CD14-positive monocyte (primary cell): Measurements from ENCODE around the gene RNF41. TPM values are rescaled to one million over a fixed set of nuclear protein-coding genes. Genes with fewer than 3 reads are reported as not detected.
"Not testable (repeated sequence)": the region's sequence is repeated elsewhere in the genome, so short reads cannot be mapped to it uniquely, and the experiment has no call there.

ENCODE experiments used
- DNase-seq, 3 donors: peaks; one replicate each; pipeline ENCODE4 v3.0.0-alpha.2; 2011 to 2022
- H2AFZ ChIP-seq: 2 replicates; pipeline ENCODE4 v1.6.0; 2012; ENCODE audit warnings: mild to moderate bottlenecking, low read depth, low read length, inconsistent platforms; ENCODE audit not compliant: insufficient read depth, poor library complexity, severe bottlenecking
- H3K27ac ChIP-seq, 2 donors: 1 replicate in 1 of 2; 2 replicates in 1 of 2; pipeline ENCODE4 v1.5.1; 2012 to 2013; ENCODE audit warnings: low read length in 2 of 2, control low read depth in 1 of 2, inconsistent platforms in 1 of 2, low read depth in 1 of 2, mild to moderate bottlenecking in 1 of 2
- H3K27me3 ChIP-seq, 2 donors: one replicate each; pipeline versions ENCODE4 v1.6.0 to v1.6.1; 2011 to 2013; ENCODE audit warnings: low read length in 2 of 2; ENCODE audit not compliant: control insufficient read depth in 2 of 2, insufficient read depth in 2 of 2
- H3K36me3 ChIP-seq, 2 donors: replicated peaks in 1 of 2; 1 replicate in 1 of 2; 2 replicates in 1 of 2; pipeline versions ENCODE4 v1.5.1 to v1.6.1; 2012 to 2013; ENCODE audit warnings: low read length in 2 of 2, control low read depth in 1 of 2, inconsistent platforms in 1 of 2, mild to moderate bottlenecking in 1 of 2; ENCODE audit not compliant: insufficient read depth in 2 of 2, control insufficient read depth in 1 of 2
- H3K4me1 ChIP-seq, 2 donors: 1 replicate in 1 of 2; 2 replicates in 1 of 2; pipeline versions ENCODE4 v1.5.1 to v1.6.1; 2012 to 2013; ENCODE audit warnings: low read length in 2 of 2, control low read depth in 1 of 2, inconsistent platforms in 1 of 2, mild to moderate bottlenecking in 1 of 2, moderate library complexity in 1 of 2; ENCODE audit not compliant: insufficient read depth in 2 of 2, control insufficient read depth in 1 of 2
- H3K4me2 ChIP-seq: replicated peaks from 2 replicates; pipeline ENCODE3; 2012; ENCODE audit warnings: low read length, moderate library complexity, mild to moderate bottlenecking; ENCODE audit not compliant: poor library complexity, severe bottlenecking; ENCODE audit errors: extremely low read depth
- H3K4me3 ChIP-seq, 3 experiments: fragments of 200-600 bp in 1 of 3; sonication (generic) in 1 of 3; replicated peaks in 1 of 3; 1 replicate in 2 of 3; 2 replicates in 1 of 3; pipeline ENCODE4 v1.5.1; 2011 to 2013; ENCODE audit warnings: low read length in 3 of 3, mild to moderate bottlenecking in 3 of 3, control low read depth in 2 of 3, low read depth in 2 of 3, inconsistent platforms in 1 of 3, moderate library complexity in 1 of 3
- H3K79me2 ChIP-seq: 2 replicates; pipeline ENCODE4 v1.6.0; 2012; ENCODE audit warnings: mild to moderate bottlenecking, control low read depth, inconsistent platforms, low read length, moderate library complexity; ENCODE audit not compliant: insufficient read depth
- H3K9ac ChIP-seq: 2 replicates; pipeline ENCODE4 v1.6.0; 2017; ENCODE audit warnings: low read length, mild to moderate bottlenecking; ENCODE audit not compliant: insufficient read depth, poor library complexity, severe bottlenecking
- H3K9me3 ChIP-seq, 2 donors: replicated peaks in 1 of 2; 1 replicate in 1 of 2; 2 replicates in 1 of 2; pipeline versions ENCODE4 v1.5.1 to v1.6.1; 2012 to 2013; ENCODE audit warnings: low read length in 2 of 2, control low read depth in 1 of 2; ENCODE audit not compliant: control insufficient read depth in 1 of 2, insufficient read depth in 1 of 2
- H4K20me1 ChIP-seq: 2 replicates; pipeline ENCODE4 v1.6.0; 2012; ENCODE audit warnings: mild to moderate bottlenecking, low read length, control low read depth, moderate library complexity; ENCODE audit not compliant: insufficient read depth
- H3K27ac Mint-ChIP-seq, 7 donors: one replicate each; pipeline ENCODE4 v1.8.0; 2020; ENCODE audit warnings: mild to moderate bottlenecking in 7 of 7, mixed read lengths in 7 of 7, moderate library complexity in 6 of 7, inconsistent platforms in 2 of 7
- H3K27me3 Mint-ChIP-seq, 3 donors: one replicate each; pipeline ENCODE4 v1.8.0; 2021 to 2022; ENCODE audit warnings: low read depth in 3 of 3, mild to moderate bottlenecking in 3 of 3, mixed read lengths in 3 of 3, moderate library complexity in 3 of 3, inconsistent platforms in 1 of 3
- H3K36me3 Mint-ChIP-seq, 2 donors: one replicate each; pipeline ENCODE4 v1.8.0; 2020; ENCODE audit warnings: mixed read lengths in 2 of 2, inconsistent platforms in 1 of 2, mild to moderate bottlenecking in 1 of 2
- H3K4me1 Mint-ChIP-seq: one replicate; pipeline ENCODE4 v1.8.0; 2020; ENCODE audit warnings: mild to moderate bottlenecking, mixed read lengths
- H3K4me3 Mint-ChIP-seq, 2 donors: one replicate each; pipeline ENCODE4 v1.8.0; 2020; ENCODE audit warnings: mild to moderate bottlenecking in 2 of 2, mixed read lengths in 2 of 2, moderate library complexity in 1 of 2
- H3K9me3 Mint-ChIP-seq, 7 donors: one replicate each; pipeline ENCODE4 v1.8.0; 2020 to 2022; ENCODE audit warnings: mixed read lengths in 7 of 7, mild to moderate bottlenecking in 6 of 7, moderate library complexity in 6 of 7, inconsistent platforms in 2 of 7
- WGBS: methylation state at CpG from one replicate; pipeline ENCODE4 v1.1.5; 2013; ENCODE audit warnings: missing lambda C conversion rate; ENCODE audit not compliant: insufficient coverage; 5-methylcytosine and 5-hydroxymethylcytosine counted together
- intact Hi-C, 2 donors: fragments of 100-400 bp; cut with micrococcal nuclease; formaldehyde crosslinking; loops; one replicate each; pipeline versions ENCODE4 v1.15.0 to v1.15.1; 2023
- polyA plus RNA-seq, 3 donors: library from polyadenylated mRNA; depleted of rRNA in 1 of 3; unstranded in 2 of 3; stranded (reverse) in 1 of 3; fragments of 300-500 nt in 2 of 3; fragments of >200 nt in 1 of 3; fragmentation: Illumina TruSeq in 2 of 3; gene quantifications; 1 replicate in 2 of 3; 2 replicates in 1 of 3; pipeline ENCODE4 v1.2.3, GENCODE V29; 2012 to 2021
- TF ChIP-seq, protein P1 (sequence below): fragments of 200-600 bp; IDR thresholded peaks from one replicate; pipeline ENCODE4 v1.8.0; 2022; ENCODE audit warnings: antibody characterized with exemption, mild to moderate bottlenecking

RNF41 gene
- polyA plus RNA-seq, 3 donors = 35.8 to 82.0 (median 45.7) TPM

DNA sequence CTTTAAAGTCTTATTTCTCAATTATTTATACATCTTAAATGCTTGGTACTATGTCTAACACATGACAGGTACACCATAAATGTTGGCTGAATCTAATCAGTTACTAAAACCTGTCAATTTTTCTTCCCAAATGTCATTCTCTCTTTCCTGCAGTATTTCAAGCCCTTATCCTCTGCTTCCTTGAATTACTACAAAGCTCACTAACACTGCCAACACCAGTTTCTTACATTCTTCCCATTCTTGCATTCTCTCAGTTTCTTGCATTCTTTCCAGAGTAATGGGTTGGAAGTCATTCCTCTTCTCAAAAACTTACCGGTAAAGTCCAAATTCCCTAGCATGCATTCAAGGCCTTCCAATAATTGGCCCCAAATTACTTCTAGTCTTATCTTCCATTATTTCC, 22.9 kb downstream of the RNF41 start:
- H3K79me2 ChIP-seq = no peaks in the 10 kb centered on the region
- H3K4me2 ChIP-seq = no peak overlapping the region
- intact Hi-C loops = loop anchor here (10.0 kb wide), 2 partner anchors 56 to 266 kb away; partner anchors contain the start of genes SPRYD4 (in 2 of the 2) and ANKRD52 (in 1 of the 2)
- no peak overlapping the region for H3K9ac ChIP-seq
- H3K9me3 ChIP-seq = no peaks in the 10 kb centered on the region
- H2AFZ ChIP-seq = no peak overlapping the region
- Mint-ChIP-seq H3K4me1 (no peaks in the 10 kb centered on the region), H3K9me3 (no peaks in the 10 kb centered on the region), H3K4me3 (no peak overlapping the region), H3K27me3 (peaks cover 0 to 2% (median 0%) of the 10 kb centered on the region in 3 donors), H3K36me3 (no peaks in the 10 kb centered on the region), H3K27ac (no peak overlapping the region)
- no peak overlapping the region for H3K27ac ChIP-seq
- H3K27me3 ChIP-seq = no peaks in the 10 kb centered on the region
- H3K4me1 ChIP-seq = no peaks in the 10 kb centered on the region
- no peak overlapping the region for H3K4me3 ChIP-seq
- DNase-seq = no peak
- peaks cover 0 to under 1% of the 10 kb centered on the region in 2 donors for H3K36me3 ChIP-seq
- no peaks in the 10 kb centered on the region for H4K20me1 ChIP-seq
- WGBS = 100% methylated on average over 1 of the region's 1 CpG
- TF ChIP-seq, protein P1, sequence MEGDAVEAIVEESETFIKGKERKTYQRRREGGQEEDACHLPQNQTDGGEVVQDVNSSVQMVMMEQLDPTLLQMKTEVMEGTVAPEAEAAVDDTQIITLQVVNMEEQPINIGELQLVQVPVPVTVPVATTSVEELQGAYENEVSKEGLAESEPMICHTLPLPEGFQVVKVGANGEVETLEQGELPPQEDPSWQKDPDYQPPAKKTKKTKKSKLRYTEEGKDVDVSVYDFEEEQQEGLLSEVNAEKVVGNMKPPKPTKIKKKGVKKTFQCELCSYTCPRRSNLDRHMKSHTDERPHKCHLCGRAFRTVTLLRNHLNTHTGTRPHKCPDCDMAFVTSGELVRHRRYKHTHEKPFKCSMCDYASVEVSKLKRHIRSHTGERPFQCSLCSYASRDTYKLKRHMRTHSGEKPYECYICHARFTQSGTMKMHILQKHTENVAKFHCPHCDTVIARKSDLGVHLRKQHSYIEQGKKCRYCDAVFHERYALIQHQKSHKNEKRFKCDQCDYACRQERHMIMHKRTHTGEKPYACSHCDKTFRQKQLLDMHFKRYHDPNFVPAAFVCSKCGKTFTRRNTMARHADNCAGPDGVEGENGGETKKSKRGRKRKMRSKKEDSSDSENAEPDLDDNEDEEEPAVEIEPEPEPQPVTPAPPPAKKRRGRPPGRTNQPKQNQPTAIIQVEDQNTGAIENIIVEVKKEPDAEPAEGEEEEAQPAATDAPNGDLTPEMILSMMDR = no peak

DNA sequence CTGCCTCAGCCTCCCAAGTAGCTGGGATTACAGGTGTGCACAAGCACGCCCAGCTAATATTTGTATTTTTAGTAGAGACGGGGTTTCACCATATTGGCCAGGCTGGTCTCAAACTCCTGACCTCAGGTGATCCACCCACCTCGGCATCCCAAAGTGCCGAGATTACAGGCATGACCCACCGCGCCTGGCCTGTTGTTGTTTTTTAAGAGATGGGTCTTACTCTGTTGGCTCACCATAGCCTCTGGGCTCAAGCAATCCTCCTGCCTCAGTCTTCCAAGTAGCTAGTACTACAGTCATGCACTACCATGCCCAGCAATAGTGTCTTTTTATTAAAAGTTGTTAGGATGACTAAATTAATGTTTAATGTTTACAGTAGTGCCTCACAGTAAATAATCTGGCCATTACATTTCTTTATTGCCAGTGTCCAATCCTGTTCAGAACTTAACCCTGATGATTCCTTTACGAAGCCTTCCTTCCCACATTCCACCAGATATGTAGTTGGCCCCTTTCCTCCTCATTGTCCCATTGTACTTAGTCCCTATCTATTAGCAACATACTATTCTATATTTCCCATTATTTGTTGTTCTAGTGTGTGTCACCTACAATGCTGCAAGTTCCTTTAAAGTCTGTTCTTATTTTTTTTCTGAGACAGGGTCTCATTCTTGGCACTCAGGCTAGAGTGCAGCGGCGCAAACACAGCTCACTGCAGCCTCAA, 23.6 kb downstream of the RNF41 start:
- H3K36me3 Mint-ChIP-seq = no peaks in the 10 kb centered on the region
- H3K4me3 Mint-ChIP-seq = no peak overlapping the region
- Histone ChIP-seq H3K4me1 (no peaks in the 10 kb centered on the region), H3K36me3 (no peaks in the 10 kb centered on the region), H3K27ac (no peak overlapping the region), H3K27me3 (no peaks in the 10 kb centered on the region), H4K20me1 (no peaks in the 10 kb centered on the region), H3K4me3 (no peak overlapping the region), H3K9me3 (no peaks in the 10 kb centered on the region), H3K79me2 (no peaks in the 10 kb centered on the region), H3K9ac (no peak overlapping the region), H3K4me2 (no peak overlapping the region), H2AFZ (no peak overlapping the region)
- peaks cover 0 to 2% (median 0%) of the 10 kb centered on the region in 3 donors for H3K27me3 Mint-ChIP-seq
- H3K27ac Mint-ChIP-seq = no peak overlapping the region
- intact Hi-C loops = loop anchor here (10.0 kb wide), 2 partner anchors 57 to 267 kb away; partner anchors contain the start of genes SPRYD4 (in 2 of the 2) and ANKRD52 (in 1 of the 2)
- WGBS = 100% methylated on average over 2 of the region's 9 CpGs
- TF ChIP-seq, protein P1 = no peak
- H3K4me1 Mint-ChIP-seq = peaks cover 4% of the 10 kb centered on the region
- DNase-seq = no peak
- no peaks in the 10 kb centered on the region for H3K9me3 Mint-ChIP-seq

DNA sequence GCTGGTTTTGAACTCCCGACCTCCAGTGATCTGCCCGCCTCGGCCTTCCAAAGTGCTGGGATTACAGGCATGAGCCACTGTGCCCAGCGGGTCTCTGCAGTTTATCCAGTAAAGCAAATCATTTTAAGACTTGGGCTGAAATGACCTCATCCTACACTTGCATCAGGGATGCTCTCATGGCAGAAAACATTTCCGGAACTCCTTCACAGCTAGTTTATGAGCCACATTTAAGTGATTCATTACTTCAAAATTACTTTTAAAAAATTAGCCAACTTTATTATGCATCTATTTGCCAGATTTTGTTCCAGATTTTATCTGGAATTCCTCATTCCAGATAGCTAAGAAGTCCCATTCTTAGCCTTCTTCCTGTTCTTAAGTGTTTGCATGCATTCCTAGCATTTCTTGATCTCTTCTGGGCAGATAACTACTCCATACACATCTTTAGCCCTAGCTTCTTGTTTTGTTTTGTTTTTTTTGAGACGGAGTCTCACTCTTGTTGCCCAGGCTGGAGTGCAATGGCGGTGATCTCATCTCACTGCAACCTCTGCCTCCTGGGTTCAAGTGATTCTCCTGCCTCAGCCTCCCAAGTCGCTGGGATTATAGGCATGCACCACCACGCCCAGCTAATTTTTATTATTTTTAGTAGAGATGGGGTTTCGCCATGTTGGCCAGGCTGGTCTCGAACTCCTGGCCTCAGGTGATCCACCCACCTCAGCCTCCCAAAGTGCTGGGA, 24.7 kb downstream of the RNF41 start:
- H3K4me1 ChIP-seq, H3K9me3 ChIP-seq, H3K27me3 ChIP-seq, H3K4me3 ChIP-seq, H3K27ac Mint-ChIP-seq, H3K36me3 Mint-ChIP-seq, H3K27ac ChIP-seq, H3K4me2 ChIP-seq, H3K4me1 Mint-ChIP-seq, H2AFZ ChIP-seq, H3K79me2 ChIP-seq, H3K36me3 ChIP-seq, H4K20me1 ChIP-seq, H3K4me3 Mint-ChIP-seq, H3K9me3 Mint-ChIP-seq, DNase-seq, H3K27me3 Mint-ChIP-seq, H3K9ac ChIP-seq: not testable (repeated sequence)
- intact Hi-C loops = loop anchor here (10.0 kb wide), 2 partner anchors 58 to 268 kb away; partner anchors contain the start of genes SPRYD4 (in 2 of the 2) and ANKRD52 (in 1 of the 2)
- WGBS = 94% methylated on average over 6 of the region's 11 CpGs
